GM12891 (cell line): ENCODE measurements around the gene ARID2.

Experiments
- PAX5 ChIP-seq: IDR thresholded peaks from 2 replicates; pipeline ENCODE4 v1.6.1; 2011; ENCODE audit warnings: low read length, moderate library complexity, mild to moderate bottlenecking; ENCODE audit not compliant: insufficient read depth, severe bottlenecking
- POLR2A ChIP-seq: IDR thresholded peaks from 2 replicates; pipeline ENCODE4 v1.6.1; 2011; ENCODE audit warnings: low read depth, low read length, control low read depth
- POLR2AphosphoS5 ChIP-seq: IDR thresholded peaks from 2 replicates; pipeline ENCODE4 v1.6.1; 2011; ENCODE audit warnings: low read depth, low read length, control low read depth
- POU2F2 ChIP-seq: IDR thresholded peaks from 2 replicates; pipeline ENCODE4 v1.6.1; 2011; ENCODE audit warnings: low read depth, mild to moderate bottlenecking, control low read depth, low read length, moderate library complexity
- SPI1 ChIP-seq: IDR thresholded peaks from 2 replicates; pipeline ENCODE4 v1.6.1; 2011; ENCODE audit warnings: low read depth, low read length, control low read depth
- TAF1 ChIP-seq: IDR thresholded peaks from 2 replicates; pipeline ENCODE4 v1.6.1; 2011; ENCODE audit warnings: low read depth, low read length, control low read depth

- TF ChIP-seq POLR2A = no peak
- TF ChIP-seq POLR2AphosphoS5 = no peak
- no peak for TF ChIP-seq TAF1
- TF ChIP-seq POU2F2 = no peak
- no peak for TF ChIP-seq PAX5
- no peak for TF ChIP-seq SPI1
Measured at GRCh38 chr12:45913631-45914030, 184.1 kb downstream of the ARID2 start.
